HG03575 (cell line): Measurements from ENCODE around the gene CBFB.
"Not testable (repeated sequence)": the region's sequence is repeated elsewhere in the genome, so short reads cannot be mapped to it uniquely, and the experiment has no call there.

Source experiments
- ATAC-seq: cut with Tn5 transposase; IDR thresholded peaks from one replicate; pipeline ENCODE4 v1.9.1; 2021; ENCODE audit not compliant: unreplicated experiment, insufficient number of reproducible peaks, low FRiP score; ENCODE audit errors: extremely low read depth

The CBFB gene

DNA sequence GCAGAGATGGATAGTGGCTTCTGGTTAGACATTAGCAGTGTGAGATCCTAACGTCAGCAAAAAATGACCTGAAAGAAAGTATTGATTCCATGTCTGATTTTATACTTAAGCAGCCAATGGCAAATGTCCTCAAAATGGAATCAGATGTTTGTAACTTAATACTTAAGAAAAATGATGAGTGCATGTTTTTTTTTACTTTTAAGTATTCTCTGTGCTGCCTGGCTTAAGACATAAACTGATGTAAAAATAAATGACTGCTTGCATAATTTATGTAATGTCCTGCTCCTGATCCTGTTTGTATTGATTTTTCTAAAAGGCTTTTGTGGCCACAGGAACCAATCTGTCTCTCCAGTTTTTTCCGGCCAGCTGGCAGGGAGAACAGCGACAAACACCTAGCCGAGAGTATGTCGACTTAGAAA, 7.4 kb downstream of the CBFB start:
- no peak for ATAC-seq

DNA sequence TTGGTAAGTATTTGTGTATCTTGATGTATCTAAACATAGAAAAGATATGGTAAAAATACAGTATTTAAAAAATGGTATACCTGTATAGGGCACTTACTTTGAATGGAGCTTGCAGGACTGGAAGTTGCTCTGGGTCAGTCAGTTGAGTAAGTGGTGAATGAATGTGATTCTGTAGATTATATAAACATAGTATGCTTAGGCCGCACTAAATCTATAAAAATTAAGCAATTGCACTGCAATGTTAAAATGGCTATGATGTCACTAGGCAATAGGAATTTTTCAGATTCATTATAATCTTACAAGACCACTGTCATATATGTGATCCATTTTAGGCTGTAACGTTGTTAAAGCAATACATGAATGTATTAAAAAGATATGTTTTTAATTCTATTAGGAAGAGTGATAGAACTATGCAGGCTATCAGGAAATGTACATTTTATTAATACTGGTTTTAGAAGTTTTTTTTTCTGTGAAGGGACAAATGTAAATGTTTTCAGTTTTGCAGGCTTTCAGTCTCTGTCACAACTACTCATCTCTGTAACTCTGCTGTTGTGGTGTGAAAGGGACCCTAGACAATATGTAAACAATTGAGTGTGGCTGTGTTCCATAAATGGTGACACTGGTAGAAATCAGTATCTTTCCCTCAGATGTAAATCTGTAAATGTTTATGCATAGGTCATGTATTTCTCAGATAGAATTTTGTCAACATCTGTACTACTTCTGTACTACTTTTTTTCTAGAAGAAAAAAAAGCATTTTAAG, 10.5 kb downstream of the CBFB start:
- ATAC-seq, result no peak

DNA sequence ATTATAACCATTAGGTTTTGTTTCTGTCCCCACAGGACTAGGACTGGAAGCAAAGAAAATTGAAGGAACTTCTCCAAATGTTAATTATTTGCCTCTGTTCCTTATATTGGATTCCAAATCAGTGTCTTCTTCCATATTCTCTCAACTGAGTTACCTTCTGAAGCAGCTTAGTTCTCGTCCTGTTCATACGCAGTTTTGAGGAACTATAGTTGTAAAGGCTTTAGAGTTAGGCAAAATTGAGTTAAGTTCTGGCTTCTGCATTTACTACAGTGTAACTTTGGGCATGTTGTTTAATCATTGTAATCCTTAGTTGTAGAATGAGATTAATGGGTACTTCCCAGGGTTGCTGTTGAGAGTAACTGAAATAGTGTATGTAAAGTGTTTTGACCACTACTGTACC, 11.2 kb downstream of the CBFB start:
- ATAC-seq, result no peak

DNA sequence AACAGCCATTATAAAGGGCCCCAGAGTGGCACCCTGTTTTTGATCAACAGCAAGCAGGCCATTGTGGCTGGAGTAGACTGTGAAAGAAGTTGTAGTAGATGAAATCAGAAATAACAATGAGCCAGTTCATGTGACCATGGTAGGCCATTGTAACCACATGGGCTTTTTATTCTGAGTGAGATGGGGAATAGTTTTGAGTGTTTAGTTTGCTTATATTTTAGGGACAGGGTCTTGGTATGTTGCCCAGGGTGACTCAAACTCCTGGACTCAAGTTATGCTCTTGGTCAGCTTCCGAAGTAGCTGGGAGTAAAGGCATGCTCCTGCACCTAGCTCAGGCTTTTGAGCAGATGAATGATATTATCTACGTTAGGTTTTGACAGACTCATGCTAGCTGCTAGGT, 12.0 kb downstream of the CBFB start:
- ATAC-seq, result no peak

DNA sequence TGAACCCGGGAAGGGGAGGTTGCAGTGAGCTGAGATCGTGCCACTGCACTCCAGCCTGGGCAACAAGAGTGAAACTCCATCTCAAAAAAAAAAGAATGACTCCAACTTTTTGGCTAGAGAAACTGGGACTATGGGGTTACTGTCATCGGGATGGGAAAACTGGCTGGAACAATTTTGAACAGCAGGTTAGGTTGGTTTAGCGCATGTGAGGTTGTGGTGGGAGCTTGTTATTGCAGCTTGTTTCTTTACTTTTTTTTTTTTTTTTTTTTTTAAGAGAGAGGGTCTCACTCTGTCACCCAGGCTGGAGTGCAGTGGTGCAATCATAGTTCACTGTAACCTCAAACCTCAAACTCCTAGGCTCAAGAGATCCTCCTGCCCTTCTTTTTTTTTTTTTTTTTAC, 12.6 kb downstream of the CBFB start:
- ATAC-seq, result not testable (repeated sequence)

DNA sequence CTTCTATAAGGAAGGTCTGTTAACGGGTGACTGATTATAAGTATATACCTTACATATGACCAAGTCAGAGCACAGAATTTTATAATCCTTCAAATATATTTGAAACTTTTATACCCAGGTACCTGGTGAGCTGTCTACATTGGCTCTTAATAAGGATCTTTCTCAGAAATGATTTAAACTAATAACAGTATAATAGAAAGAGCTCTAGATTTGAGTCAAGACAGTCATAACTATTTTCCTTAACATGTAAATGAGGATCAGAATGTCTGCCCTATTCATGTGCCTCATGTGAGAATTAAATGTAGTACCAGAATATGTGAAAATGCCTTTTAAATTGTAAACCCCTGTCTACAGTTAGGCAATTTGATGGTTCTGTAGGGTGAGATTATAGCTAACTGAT, 14.5 kb downstream of the CBFB start:
- ATAC-seq, result no peak

DNA sequence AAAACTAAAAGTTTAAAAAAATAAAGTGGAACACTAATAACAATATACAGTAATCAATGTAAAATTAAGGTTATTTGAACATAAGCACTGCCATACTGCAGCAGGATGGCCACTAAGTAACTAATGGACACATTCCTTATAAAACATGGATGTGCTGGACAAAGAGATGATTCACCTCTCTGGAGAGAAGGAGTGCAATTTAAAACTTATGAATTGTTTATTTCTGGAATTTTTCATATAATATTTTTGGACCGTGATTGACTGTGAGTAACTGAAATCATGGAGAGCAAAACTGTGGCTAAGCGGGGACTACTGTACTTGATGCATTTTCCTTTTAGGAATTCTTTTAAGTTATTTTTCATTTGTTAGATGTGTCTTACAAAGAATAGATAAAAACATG, 21.8 kb downstream of the CBFB start:
- ATAC-seq, result no peak

DNA sequence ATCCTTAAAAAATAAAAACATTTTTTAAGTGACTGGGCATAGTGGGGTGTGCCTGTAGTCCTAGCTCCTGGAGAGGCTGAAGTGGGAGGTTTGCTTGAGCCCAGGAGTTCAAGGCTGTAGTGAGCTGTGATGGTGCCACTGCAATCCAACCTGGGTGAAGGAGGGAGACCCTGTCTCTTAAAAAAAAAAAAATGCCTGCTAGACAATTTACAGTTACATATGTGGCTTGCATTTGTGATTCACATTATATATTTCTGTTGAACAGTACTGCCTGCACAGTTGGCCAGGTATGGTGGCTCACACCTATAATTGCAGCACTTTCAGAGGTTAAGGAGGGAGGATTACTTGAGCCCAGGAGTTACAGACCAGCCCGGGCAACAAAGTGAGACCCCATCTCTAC, 23.4 kb downstream of the CBFB start:
- ATAC-seq, result no peak

DNA sequence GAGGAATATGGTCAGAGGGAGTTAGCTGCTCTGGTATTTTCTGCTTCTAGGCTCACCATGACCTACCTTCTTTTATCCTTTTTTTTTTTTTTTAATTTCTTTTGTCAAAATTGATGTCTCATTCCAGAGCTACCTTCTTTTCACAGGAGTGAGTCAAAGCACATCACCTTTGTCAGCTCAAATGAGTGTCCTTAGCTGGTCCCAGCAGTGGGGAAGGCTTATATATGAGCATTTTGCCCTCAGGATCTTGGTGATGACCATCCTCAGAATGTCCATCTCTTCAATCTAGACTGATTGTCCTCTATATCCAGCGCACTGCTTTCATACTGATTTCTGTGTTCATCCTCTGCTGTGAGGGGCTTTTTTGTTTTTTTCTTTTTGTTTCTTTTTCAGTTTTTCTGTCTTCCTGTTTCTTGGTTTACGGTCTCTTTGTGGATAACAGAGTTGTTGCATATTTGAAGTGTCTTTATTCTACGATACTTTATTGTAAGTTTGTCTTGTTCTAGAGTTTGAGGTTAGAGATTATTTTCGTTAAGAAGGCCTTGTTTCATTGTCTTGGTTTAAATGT, 24.9 kb downstream of the CBFB start:
- ATAC-seq, result no peak

DNA sequence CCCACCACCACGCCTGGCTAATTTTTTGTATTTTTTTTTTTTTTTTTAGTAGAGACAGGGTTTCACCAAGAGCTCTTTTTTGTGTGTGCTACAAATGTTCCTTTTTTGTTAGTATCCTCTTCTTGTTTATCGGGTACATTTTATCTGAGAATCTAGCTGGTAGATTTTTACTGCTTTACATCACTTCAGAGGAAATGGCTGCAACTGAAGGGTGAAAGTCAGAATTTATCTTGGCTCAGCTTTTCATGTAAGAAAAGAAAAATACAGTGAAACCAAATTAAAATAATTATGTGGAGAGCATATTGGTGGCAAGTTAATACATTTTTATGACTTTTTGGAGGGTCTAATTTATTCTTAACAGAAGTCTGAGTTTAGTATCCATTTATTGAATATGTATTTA, 26.0 kb downstream of the CBFB start:
- ATAC-seq, result no peak

DNA sequence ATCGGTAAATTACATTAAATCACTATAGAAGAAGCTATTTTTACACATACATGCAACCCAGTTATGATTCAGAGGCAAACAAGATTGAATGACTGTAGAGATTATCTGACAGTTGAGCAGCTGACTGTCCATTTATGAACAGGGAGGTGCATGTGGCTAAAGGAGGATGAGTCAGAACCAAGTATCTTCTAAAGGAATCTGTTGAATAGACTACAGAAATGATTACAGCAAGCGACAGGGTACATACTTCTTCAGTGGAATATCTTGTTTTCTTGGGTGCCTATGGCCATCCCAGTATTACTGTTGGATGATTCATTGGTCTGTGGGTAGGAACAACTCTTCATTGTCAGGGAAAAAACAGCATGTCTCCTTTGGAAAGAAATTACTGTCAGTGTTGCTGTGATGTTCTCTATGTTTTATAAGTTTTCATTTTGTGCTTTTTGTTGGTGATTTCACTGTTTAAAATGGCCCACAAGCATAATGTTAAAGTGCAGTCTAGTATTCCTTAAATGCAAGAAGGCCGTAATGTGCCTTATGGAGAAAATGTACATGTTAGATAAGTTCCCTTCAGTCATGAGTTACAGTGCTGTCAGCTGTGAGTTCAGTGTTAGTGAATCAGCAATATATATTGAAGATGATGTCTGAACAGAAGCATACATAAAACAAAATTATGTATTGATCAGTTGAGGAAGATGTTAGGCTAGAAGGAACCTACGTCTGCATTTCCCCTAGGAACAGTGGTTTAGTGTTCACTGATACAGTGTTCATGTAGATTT, 27.0 kb downstream of the CBFB start:
- no peak for ATAC-seq

DNA sequence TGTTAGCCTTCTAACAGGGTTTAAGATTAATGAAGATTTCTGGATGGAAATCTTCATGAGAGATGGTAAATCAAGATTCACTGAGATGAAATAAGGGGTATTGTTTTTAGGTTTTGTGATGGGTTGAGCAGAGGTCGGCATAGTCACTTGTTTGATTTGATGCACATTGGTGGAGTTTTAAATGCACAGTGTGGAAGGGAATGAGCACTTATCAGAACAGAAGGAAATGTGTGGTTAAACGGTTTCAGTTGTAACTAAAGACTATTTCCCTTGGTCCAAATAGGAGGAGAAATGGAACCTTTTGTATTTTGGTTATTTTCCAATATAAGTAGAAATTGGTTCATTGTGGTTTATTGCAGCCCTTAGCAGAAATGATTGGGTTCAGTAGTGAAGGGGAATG, 34.1 kb downstream of the CBFB start:
- no peak for ATAC-seq

DNA sequence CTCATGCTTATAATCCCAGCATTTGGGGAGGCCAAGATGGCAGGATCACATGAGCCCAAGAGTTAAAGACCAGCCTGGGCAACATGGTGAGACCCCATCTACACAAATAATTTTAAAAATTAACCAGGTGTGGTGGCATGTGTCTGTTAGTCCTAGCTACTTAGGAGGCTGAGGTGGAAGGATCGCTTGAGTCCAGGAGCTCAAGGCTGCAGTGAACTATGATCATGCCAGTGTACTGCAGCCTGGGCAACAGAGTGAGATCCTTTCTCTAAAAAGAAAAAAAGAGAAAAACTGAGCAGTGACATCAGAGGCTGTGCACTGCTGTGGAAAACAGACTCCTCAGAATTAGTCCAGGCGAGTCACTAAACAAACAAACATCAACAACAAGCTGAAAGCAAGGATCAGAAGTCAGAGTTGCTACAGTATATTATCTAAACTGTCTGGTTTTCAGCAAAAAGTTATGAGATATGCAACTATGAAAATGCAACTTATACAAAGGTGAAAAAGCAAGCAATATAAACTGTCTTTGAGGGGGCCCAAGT, 39.3 kb downstream of the CBFB start:
- ATAC-seq, result no peak

DNA sequence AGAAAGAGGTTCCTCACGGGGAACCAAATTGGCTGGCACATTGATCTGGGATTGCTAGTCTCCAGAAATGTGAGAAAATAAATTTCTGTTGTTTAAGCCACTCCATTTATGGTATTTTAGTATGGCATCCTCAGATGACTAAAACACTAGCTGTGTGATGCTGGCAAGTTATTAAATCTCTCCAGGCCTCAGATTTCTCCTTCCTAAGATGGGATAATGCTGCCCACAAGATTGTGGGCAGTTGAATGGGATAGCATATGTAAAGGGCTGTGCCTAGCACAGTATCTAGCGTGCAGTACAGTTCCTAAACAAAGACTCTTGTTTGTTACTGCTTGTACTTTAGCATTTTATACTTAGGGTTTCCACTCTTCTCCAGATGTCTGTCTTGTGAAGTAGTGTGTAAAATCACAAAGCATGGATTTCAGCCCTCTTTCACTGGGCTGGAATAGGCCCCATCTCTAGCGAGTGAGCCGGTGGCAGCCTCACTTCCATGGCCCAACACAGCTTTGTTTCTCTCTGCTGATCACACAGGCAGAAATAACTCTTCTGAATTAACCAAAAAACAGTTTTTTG, 42.6 kb downstream of the CBFB start:
- ATAC-seq, result no peak

DNA sequence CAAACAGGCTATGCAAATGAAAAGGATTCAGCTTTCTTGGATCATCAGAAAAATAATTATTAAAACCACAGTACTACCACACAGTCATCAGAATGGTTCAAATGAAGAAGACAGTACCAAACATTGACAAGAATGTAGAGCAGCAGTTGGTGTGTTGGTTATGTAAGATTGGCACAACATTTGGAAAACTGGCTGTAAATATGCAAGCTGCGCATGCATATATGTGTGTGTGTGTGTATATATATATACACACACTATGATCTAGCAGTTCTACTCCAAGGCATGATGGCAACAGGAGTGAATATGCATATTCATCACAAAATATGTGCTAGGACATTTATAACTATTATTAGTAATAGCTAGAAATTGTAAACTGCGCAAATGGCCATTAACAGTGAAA, 46.4 kb downstream of the CBFB start:
- no peak for ATAC-seq

DNA sequence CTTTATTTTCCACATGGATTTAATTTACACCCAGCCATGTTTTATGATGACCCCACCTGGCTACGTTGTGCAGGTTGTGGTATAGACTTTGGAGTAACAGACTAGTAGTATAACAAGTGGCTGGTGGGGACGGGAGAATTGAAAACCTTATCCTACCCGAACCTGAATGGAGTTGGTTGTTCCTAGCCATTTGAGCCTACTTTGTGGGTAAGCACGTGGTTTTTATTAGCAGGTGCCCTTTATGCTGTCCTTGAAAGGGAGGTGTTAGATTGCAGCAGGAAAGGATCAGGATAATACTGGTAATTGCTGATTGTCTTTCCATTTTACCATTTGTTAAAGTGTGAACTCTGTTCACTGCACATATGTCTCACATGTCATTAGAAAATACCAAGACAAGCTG, 48.9 kb downstream of the CBFB start:
- no peak for ATAC-seq

DNA sequence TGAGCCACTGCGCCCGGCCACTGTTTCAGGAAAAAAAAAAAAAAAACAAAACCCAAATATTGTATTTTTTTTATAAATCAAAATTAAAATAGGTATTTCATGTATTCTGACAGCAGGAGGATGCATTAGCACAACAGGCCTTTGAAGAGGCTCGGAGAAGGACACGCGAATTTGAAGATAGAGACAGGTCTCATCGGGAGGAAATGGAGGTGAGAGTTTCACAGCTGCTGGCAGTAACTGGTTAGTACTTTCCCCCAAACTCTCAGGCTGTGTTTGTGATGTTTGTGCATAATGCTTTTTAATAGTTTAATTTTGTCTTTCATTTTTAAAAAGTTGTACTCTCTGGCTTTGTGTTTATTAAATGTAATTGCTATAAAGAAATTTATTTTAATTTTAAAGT, 53.2 kb downstream of the CBFB start:
- ATAC-seq, result no peak

DNA sequence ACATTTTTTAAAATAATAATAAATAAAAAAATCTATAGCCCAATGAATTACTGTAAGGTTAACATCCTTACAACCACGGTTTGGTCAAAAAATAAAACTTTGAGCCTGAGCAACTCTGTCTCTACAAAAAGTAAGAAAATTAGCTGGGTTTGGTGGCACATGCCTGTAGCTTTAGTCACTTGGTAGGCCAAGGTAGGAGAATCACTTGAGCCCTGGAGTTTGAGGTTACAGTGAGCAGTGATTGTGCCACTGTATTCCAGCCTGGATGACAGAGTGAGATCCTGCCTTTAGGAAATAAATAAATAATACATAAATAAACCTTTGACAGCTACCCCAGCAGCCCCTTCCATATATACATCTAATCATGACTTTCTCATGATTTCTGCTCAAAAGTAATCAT, 53.9 kb downstream of the CBFB start:
- no peak for ATAC-seq

DNA sequence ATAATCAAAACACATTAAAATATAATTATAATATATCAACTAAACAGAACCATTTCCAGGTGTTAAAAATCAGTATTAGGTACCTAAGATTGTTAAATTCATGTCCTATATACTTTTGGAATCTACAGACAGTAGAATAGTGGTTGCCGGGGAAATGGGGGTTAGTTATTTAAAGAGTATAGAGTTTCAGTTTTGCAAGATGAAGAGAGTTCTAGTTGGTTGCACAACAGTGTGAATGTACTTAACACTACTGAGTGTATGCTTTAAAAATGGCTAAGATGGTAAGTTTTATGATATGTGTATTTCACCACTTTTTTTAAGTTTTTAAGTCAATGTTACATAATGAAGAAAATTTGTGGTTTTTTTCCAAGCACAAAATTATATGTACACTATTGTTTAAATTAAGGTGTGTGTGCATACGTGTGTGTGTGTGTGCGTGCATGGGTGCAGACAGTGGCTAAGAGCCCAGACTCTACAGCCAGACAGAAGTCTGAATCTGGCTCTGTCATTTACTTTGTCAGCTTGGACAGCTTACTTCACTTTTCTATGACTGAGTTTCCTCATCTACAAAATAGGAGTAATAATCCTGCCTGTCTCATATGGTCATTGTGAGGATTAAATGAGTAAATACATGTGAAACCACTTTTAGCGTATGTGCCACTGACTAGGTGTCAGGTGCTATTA, 55.5 kb downstream of the CBFB start:
- no peak for ATAC-seq
